Stimulated activated CD4-positive, alpha-beta T cell treated with anti-CD3 and anti-CD28 coated beads, Interleukin-2, amount 100 ng/mL, for 48 hours (primary cell): ENCODE measurements around the gene RBM39.
"Not testable (repeated sequence)": the region's sequence is repeated elsewhere in the genome, so short reads cannot be mapped to it uniquely, and the experiment has no call there.

Experiments used
- DNase-seq, 2 donors: peaks; one replicate each; pipeline ENCODE4 v3.0.0-alpha.2; 2020

Gene RBM39

DNA sequence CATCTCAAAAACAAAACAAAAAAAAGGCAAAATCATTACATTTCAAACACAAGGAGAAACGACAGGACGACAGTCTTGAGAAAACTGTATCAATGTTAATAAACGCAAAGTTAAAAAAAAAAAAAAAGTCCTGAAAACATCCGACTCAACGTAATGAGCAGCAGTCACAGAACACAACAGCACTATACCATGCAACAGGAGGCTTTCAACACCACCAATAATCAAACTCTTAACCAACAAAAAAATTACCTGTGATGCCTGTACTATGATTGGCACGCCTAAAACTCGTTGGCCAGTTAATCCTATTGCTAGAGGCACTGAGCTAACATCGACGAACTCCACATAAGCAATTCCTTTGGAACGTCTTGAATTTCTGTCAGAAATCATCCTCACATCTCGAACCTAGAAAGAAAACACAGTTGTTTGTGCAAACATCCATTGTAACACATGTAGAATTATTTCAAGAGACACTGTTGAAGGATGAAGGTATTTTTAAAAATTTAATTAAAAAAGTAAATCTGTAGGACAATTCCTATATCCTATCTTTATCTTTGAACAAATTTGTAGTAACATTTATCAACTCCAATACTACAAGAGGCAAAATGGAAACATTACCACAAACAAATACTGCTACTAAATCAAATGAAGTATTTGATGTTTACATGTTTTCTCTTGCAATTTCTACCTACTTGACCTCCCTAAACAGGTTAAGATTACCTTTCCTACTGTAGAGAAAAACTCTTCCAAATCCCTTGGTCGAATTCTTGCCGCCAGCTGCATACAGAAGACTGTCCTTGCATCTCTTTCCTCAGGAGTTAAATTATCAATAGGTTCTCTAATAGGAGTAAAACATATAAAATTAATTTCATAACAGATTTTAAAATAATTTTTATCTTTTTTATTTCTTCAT, 17.5 kb downstream of the RBM39 start:
- DNase-seq, result no peak

DNA sequence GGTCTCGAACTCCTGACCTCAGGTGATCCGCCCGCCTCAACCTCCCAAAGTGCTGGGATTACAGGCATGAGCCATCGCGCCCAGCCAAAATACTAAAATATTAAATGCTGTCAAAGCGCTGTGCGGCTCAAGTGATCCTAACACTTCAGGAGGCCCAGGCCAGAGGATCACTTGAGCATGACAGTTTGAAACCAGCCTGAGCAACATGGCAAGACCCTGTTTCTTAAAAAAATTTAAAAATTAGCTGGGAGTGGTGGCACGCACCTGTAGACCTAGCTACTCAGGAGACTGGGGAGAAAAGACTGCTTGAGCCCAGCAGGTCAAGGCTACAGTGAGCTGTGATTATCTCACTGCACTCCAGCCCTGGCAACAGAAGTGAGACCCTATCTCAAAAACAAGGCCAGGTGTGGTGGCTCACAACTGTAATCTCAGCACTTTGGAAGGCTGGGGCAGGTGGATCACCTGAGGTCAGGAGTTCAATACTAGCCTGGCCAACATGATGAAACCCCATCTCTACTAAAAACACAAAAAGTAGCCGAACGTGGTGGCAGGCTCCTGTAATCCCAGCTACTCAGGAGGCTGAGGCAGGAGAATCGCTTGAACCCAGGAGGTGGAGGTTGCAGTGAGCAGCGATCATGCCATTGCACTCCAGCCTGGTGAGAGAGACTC, 18.3 kb downstream of the RBM39 start:
- not testable (repeated sequence) for DNase-seq

DNA sequence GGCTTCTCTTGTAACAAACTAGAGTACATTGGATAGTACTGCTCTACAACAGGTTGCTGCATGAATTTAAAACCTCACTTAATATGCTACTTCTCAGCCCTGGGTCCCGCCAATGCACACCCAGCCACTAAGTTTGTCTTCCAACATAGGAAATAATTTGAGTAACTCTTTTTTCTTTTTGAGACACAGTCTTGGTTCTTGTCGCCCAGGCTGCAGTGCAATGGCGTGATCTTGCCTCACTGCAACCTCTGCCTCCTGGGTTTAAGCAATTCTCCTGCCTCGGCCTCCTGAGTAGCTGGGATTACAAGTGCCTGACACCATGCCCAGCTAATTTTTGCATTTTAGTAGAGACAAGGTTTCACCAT, 18.8 kb downstream of the RBM39 start:
- DNase-seq, result not testable (repeated sequence)

GRCh38 chr20:35721621-35722020, 20.4 kb downstream of the RBM39 start:
- no peak for DNase-seq

DNA sequence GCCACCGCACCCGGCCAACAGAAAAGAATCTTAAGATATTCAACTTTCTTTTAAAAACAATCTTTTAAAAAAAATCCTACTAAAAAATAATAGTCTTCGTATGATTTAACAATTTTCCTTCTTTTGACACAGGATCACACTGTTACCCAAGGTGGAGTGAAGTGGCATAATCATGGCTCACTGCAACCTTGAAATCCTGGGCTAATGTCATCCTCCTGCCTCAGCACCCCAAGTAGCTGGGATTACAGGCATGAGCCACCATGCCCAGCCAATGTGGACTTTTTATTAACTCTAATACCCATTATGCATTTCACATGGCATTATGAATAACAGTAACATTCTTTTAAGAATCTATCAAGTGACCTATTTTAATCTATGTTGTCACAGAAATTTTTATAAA, 20.8 kb downstream of the RBM39 start:
- DNase-seq, result no peak

GRCh38 chr20:35720165-35721123, 21.6 kb downstream of the RBM39 start:
- no peak for DNase-seq

GRCh38 chr20:35719717-35720116, 22.3 kb downstream of the RBM39 start:
- DNase-seq, result no peak

- no peak for DNase-seq
These were observed 23.0 kb downstream of the RBM39 start for GRCh38 chr20:35718972-35719635.

- DNase-seq, result not testable (repeated sequence)
These were observed 23.7 kb downstream of the RBM39 start for GRCh38 chr20:35718321-35718720.

DNA sequence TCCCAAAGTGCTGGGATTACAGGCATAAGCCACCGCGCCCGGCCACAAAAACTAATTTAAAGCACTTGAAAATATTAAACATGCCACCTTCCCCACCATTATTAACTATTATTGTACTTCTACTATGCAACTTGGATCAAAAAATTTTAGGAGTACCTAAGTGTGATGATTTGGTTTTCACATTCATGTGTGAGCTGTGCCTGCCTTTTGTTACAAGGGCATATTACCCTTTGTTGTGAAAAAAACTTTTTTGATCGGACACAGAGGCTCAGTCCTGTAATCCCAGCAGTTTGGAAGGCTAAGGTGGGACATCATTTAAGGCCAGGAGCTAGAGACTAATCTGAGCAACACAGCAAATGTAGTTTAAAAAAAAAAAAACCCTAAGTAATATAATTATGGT, 25.7 kb downstream of the RBM39 start:
- no peak for DNase-seq

DNA sequence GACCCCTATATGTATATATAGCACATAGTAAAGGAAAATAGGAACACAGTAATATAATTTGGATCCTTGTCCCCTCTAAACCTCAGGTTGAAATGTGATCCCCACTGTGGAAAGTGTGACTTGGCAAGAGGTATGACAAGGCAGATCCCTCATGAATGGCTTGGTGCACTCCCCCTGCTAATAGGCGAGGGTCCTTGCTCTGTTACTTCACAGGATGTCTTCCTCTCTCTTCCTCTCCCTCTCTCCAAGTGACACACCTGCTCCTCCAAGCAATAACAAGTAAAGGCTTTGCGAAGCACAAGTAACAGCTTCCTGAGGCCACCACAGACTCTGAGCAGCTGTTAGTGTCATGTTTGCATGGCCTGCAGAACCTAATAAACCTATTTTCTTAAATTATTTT, 26.4 kb downstream of the RBM39 start:
- DNase-seq, result no peak

DNA sequence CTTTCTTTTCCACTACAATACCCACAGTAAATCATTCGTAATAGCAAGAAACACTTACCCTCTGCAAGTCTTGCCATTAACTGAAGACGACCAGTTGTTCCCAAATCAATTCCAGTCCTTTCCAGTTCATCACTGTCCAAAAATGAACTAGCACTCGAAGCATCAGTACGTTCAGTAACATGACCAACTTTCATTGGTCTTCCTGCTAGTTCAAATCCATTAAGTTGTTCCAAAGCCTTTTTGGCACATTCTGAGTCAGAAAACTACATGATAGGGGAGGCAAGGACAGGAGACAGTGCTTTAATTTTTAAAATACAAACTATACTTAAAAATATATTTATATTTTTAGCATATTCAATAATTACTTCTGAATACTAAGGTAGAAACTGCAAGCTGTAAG, 27.9 kb downstream of the RBM39 start:
- DNase-seq, result no peak

GRCh38 chr20:35713120-35713519, 28.9 kb downstream of the RBM39 start:
- not testable (repeated sequence) for DNase-seq

DNA sequence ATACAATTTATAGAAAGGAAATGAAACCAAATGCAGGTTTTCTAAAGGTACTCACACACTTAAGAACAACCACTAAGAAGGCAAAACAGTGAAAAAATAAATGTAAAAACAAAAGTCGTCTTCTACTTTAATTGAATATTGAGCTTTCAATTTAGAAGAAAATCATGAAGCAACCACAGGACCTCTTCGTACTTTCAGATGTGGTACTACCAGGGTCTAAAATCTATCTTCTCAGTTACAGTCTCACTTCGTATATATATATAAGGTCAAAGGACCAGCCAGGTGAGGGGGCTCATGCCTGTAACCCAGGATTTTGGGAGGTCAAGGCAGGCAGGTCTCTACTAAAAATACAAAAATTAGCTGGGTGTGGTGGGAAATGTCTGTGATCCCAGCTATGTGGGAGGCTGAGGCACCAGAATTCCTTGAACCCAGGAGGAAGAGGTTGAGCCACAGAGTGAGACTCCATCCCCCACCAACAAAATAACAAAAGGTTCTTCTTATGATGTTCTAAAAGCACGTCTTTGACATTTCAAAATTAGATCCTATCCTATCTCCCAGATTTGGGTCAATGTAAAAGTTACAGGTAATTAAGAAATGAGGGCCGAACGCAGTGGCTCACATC, 30.4 kb downstream of the RBM39 start:
- no peak for DNase-seq

DNA sequence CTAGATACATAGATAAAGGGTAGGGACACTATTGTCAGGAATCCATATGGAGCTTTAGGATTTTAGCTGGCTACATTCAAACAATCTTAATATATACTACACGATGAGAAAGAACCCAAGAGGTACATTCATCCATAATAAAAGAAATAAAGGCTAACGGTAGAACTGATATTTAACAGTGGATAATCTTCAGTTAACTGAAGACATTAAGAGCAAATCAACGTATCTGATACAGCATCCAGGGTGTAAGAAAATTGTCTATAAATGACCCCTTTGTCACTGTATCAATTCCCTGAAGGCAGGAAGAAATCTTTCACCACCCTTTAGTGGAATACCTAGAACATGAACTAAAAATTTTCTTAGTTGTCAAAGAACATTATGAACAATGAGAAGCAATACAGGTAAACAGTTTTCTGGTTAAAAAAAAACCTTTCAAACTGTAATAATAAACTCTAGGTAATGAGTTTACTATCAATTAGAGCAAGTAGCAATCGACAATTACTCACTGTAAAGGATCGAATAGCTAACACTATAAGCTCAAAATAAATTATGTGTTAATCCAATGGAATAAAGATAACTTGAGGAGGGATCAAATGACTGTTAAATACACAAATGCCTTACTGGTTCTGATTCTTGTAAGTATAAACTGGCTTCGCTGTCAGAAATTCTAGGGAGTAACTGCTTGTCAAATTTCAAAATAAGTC, 31.0 kb downstream of the RBM39 start:
- DNase-seq, result no peak

GRCh38 chr20:35710039-35710438, 32.0 kb downstream of the RBM39 start:
- no peak for DNase-seq

DNA sequence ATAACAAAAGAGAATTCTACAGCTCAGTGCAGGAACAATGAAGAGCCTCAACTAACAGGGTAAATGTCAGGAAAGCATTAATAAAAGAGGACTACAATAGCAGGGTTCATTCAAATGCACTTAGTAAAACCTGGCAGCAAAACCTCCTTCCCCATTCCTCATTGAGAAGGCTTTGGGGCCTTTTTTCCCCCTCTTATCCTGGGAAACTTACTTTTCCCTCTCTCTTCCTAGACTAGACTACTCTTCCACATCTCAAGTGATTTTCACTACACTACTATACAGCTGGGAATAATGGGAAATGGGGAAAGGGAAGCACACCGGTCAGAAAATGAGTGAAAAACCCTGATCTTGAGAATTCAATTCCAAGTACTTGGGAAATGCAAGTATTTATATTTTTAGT, 32.8 kb downstream of the RBM39 start:
- no peak for DNase-seq

DNA sequence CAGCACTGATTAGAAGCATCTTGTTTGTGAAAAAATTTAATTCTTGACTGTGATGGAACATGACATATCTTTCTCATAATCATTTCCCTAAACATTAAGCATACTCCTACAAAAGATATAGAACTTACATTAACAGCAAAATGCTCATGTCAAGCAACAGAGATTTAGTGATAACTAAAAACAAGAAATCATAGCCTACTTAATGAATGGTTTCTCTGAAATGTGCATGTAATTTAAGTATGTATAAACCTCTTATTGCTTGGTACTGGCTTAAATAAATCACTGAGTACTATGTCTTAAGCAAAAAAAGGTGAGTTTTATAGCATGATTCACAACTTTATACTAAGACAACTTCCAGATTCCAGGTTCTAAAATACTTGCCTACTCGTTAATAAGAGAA, 33.6 kb downstream of the RBM39 start:
- DNase-seq, result no peak

DNA sequence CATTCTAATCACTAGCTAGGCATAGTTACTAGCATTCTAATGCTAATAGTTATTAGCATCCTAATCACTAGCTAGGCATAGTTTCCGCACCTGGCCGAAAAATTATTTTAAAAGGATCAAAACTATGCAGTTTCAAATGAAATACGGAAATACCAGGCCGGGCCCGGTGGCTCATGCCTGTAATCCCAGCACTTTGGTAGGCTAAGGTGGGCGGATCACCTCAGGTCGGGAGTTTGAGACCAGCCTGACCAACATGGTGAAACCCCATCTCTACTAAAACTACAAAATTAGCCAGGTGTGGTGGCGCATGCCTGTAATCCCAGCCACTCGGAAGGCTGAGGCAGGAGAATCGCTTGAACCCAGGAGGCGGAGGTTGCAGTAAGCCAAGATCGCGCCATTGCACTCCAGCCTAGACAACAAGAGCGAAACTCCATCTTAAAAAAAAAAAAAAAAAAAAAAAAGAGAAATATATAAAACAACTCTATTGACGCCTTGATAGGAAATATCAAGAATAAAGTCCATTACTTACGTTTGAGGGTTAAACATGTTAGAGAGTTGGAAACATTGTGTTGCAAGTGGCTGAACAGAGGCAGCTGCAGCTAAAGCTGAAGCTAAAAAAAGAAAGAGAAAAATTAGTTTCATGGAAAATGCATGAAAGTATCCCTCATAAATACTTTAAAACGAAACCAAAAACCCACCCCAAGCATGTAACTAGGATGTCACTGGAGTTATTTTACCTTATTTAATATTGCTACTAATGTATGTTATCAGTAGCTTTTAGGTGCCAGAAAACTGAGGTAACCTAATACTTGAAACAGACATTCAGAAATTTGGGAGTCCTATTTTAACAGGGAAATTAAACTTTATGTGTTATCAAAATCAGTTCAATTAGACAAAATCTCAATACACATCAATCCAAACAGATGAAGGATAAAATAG, 35.2 kb downstream of the RBM39 start:
- not testable (repeated sequence) for DNase-seq

- not testable (repeated sequence) for DNase-seq
These were observed 36.2 kb downstream of the RBM39 start for GRCh38 chr20:35705894-35706293.
